GM10847 (cell line): ENCODE results near the gene DIP2C.

ENCODE experiments used
- POLR2A ChIP-seq: IDR thresholded peaks from 2 replicates; pipeline ENCODE4 v1.6.1; 2011; ENCODE audit not compliant: insufficient read length; ENCODE audit errors: extremely low read depth

The DIP2C gene

GRCh38 chr10:547591-548081 is 141.8 kb downstream of the DIP2C start:
- no peak for TF ChIP-seq POLR2A

- TF ChIP-seq POLR2A, result no peak
Measured at GRCh38 chr10:546971-547590, 142.4 kb downstream of the DIP2C start.

- no peak for TF ChIP-seq POLR2A
Measured at GRCh38 chr10:546451-546850, 143.0 kb downstream of the DIP2C start.

GRCh38 chr10:543862-544822 is 145.3 kb downstream of the DIP2C start:
- no peak for TF ChIP-seq POLR2A

- no peak for TF ChIP-seq POLR2A
Measured at GRCh38 chr10:543131-543530, 146.3 kb downstream of the DIP2C start.

GRCh38 chr10:541750-542371 is 147.6 kb downstream of the DIP2C start:
- no peak for TF ChIP-seq POLR2A

- no peak for TF ChIP-seq POLR2A
Measured at GRCh38 chr10:541041-541440, 148.4 kb downstream of the DIP2C start.

- TF ChIP-seq POLR2A, result no peak
Measured at GRCh38 chr10:538895-539294, 150.6 kb downstream of the DIP2C start.

GRCh38 chr10:536935-537334 is 152.5 kb downstream of the DIP2C start:
- TF ChIP-seq POLR2A, result no peak

- TF ChIP-seq POLR2A, result no peak
Measured at GRCh38 chr10:536371-536925, 153.0 kb downstream of the DIP2C start.

GRCh38 chr10:535952-536351 is 153.5 kb downstream of the DIP2C start:
- no peak for TF ChIP-seq POLR2A

- TF ChIP-seq POLR2A, result no peak
Measured at GRCh38 chr10:535051-535450, 154.4 kb downstream of the DIP2C start.

- no peak for TF ChIP-seq POLR2A
Measured at GRCh38 chr10:534047-534566, 155.4 kb downstream of the DIP2C start.

GRCh38 chr10:533611-534010 is 155.9 kb downstream of the DIP2C start:
- TF ChIP-seq POLR2A, result no peak

GRCh38 chr10:533186-533585 is 156.3 kb downstream of the DIP2C start:
- TF ChIP-seq POLR2A, result no peak
